ENCODE data around the gene RASL11A.

RASL11A gene

GRCh38 chr13:27264648-27265047, 6.0 kb upstream of the RASL11A start:
- TF ChIP-seq CTCF (IDR thresholded peaks at IDR 0.05; ENCODE audit: control insufficient read depth, extremely low read depth, insufficient read depth): no peak
- H3K4me3 ChIP-seq (ENCODE audit: low read depth, low read length): no peak overlapping the region
- no peak for DNase-seq (ENCODE audit: low read depth)

GRCh38 chr13:27266917-27267316, 3.7 kb upstream of the RASL11A start:
- no peak for DNase-seq (ENCODE audit: low read depth)
- no peak for TF ChIP-seq CTCF (IDR thresholded peaks at IDR 0.05; ENCODE audit: control insufficient read depth, extremely low read depth, insufficient read depth)
- H3K4me3 ChIP-seq (ENCODE audit: low read depth, low read length): no peak overlapping the region

GRCh38 chr13:27267596-27267995, 3.0 kb upstream of the RASL11A start:
- TF ChIP-seq CTCF (IDR thresholded peaks at IDR 0.05; ENCODE audit: control insufficient read depth, extremely low read depth, insufficient read depth): no peak
- no peak overlapping the region for H3K4me3 ChIP-seq (ENCODE audit: low read depth, low read length)
- DNase-seq (ENCODE audit: low read depth): no peak

GRCh38 chr13:27269114-27269665, 1.4 kb upstream of the RASL11A start:
- no peak for DNase-seq (ENCODE audit: low read depth)
- no peak overlapping the region for H3K4me3 ChIP-seq (ENCODE audit: low read depth, low read length)
- TF ChIP-seq CTCF (IDR thresholded peaks at IDR 0.05; ENCODE audit: control insufficient read depth, extremely low read depth, insufficient read depth): no peak

- no peak for DNase-seq (ENCODE audit: low read depth)
Observed at GRCh38 chr13:27271570-27272096, 1.0 kb downstream of the RASL11A start.

GRCh38 chr13:27273658-27274425, 3.2 kb downstream of the RASL11A start:
- no peak for TF ChIP-seq CTCF (IDR thresholded peaks at IDR 0.05; ENCODE audit: control insufficient read depth, extremely low read depth, insufficient read depth)
- DNase-seq (ENCODE audit: low read depth): no peak
- no peak overlapping the region for H3K4me3 ChIP-seq (ENCODE audit: low read depth, low read length)

More at GRCh38 chr13:27271570-27272096, 1.0 kb downstream of the RASL11A start:
- TF ChIP-seq CTCF (IDR thresholded peaks at IDR 0.05; ENCODE audit: control insufficient read depth, extremely low read depth, insufficient read depth): no peak
- H3K4me3 ChIP-seq (ENCODE audit: low read depth, low read length): peak overlapping the region; percentile 61
